HG02852 (cell line): ENCODE measurements around the gene CXXC5.

Source experiments
- ATAC-seq: cut with Tn5 transposase; IDR thresholded peaks from one replicate; pipeline ENCODE4 v1.9.1; 2021; ENCODE audit warnings: mild to moderate bottlenecking, moderate library complexity; ENCODE audit not compliant: unreplicated experiment

Gene CXXC5

GRCh38 chr5:139638090-139638735 is 9.9 kb upstream of the CXXC5 start:
- ATAC-seq, result no peak

GRCh38 chr5:139638736-139639618 is 9.2 kb upstream of the CXXC5 start:
- no peak for ATAC-seq

GRCh38 chr5:139639619-139640380 is 8.3 kb upstream of the CXXC5 start:
- ATAC-seq, result no peak

GRCh38 chr5:139640421-139641115 is 7.6 kb upstream of the CXXC5 start:
- ATAC-seq, result no peak

GRCh38 chr5:139641116-139642080 is 6.8 kb upstream of the CXXC5 start:
- no peak for ATAC-seq

GRCh38 chr5:139642213-139642612 is 5.9 kb upstream of the CXXC5 start:
- no peak for ATAC-seq

- no peak for ATAC-seq
Observed at GRCh38 chr5:139642891-139643871, 5.0 kb upstream of the CXXC5 start.

- no peak for ATAC-seq
Observed at GRCh38 chr5:139644001-139644456, 4.1 kb upstream of the CXXC5 start.

GRCh38 chr5:139644646-139645429 is 3.3 kb upstream of the CXXC5 start:
- no peak for ATAC-seq

- no peak for ATAC-seq
Observed at GRCh38 chr5:139645430-139645871, 2.7 kb upstream of the CXXC5 start.

- no peak for ATAC-seq
Observed at GRCh38 chr5:139646111-139646510, 2.0 kb upstream of the CXXC5 start.

- no peak for ATAC-seq
Observed at GRCh38 chr5:139646912-139647505, 1.1 kb upstream of the CXXC5 start.

GRCh38 chr5:139647506-139648204 is 494 bp upstream of the CXXC5 start:
- no peak for ATAC-seq

- peak; percentile 5 for ATAC-seq
Observed at GRCh38 chr5:139649082-139649991, 1.2 kb downstream of the CXXC5 start.

GRCh38 chr5:139650031-139650688 is 2.0 kb downstream of the CXXC5 start:
- no peak for ATAC-seq
